ENCODE data around the gene TBC1D9.

- TF ChIP-seq EZH2 (IDR thresholded peaks at IDR 0.05; ENCODE audit: borderline replicate concordance, insufficient read depth, low read depth, low read length, poor library complexity, severe bottlenecking) (no peak), CTCF (IDR thresholded peaks at IDR 0.05) (no peak)
Measured at GRCh38 chr4:140695483-140695882, 60.7 kb downstream of the TBC1D9 start.

Data from B cell (primary cell).